PC-3 (cell line): ENCODE data around the gene KRTAP10-5. TPM values are rescaled to one million over a fixed set of nuclear protein-coding genes. Genes with fewer than 3 reads are reported as not detected.

Experiments used
- ATAC-seq: fragments of 200-7000 bp; cut with Tn5 transposase; 2 replicates; pipeline ENCODE4 v1.9.1; 2020; ENCODE audit warnings: mild to moderate bottlenecking, moderate library complexity
- BruUV-seq: library from RNA; stranded (reverse); fragments of 400-500 nt; replicated peaks from 2 replicates; lab custom pipeline; 2021; lab: Mats Ljungman, UMichigan
- CTCF ChIA-PET: fragments of 300-600 bp; sonication (Branson Sonifier 250); formaldehyde crosslinking; loops from one replicate; lab custom pipeline; 2022; ENCODE audit warnings: antibody characterized with exemption; lab: Charles Lee
- POLR2A ChIA-PET: fragments of 300-600 bp; sonication (Branson Sonifier 250); formaldehyde crosslinking; loops from one replicate; lab custom pipeline; 2022; ENCODE audit warnings: antibody characterized with exemption; ENCODE audit not compliant: unreplicated experiment; lab: Charles Lee
- DNase-seq: peaks from one replicate; pipeline ENCODE4 v3.0.0-alpha.2; 2015
- H2AFZ ChIP-seq: fragments of 300-600 bp; sonication (generic); 2 replicates; pipeline ENCODE4 v1.6.0; 2016; ENCODE audit warnings: antibody characterized with exemption, low read length
- H3F3A ChIP-seq: fragments of 300-600 bp; sonication (generic); one replicate; pipeline ENCODE4 v1.6.0; 2017; ENCODE audit warnings: antibody characterized with exemption, low read length, control low read depth, mild to moderate bottlenecking; ENCODE audit not compliant: unreplicated experiment
- H3K27ac ChIP-seq: fragments of 300-600 bp; sonication (generic); 2 replicates; pipeline ENCODE4 v1.5.1; 2016; ENCODE audit warnings: mild to moderate bottlenecking, low read length
- H3K27me3 ChIP-seq: fragments of 300-600 bp; sonication (generic); 2 replicates; pipeline ENCODE4 v1.6.1; 2016; ENCODE audit warnings: low read length, mixed read lengths
- H3K36me3 ChIP-seq: fragments of 300-600 bp; sonication (generic); 2 replicates; pipeline ENCODE4 v1.6.1; 2016; ENCODE audit warnings: low read depth, mixed run types, low read length, mixed read lengths
- H3K4me1 ChIP-seq: fragments of 300-600 bp; sonication (generic); 2 replicates; pipeline ENCODE4 v1.5.1; 2016; ENCODE audit warnings: low read length; ENCODE audit not compliant: insufficient read depth
- H3K4me2 ChIP-seq: fragments of 300-600 bp; sonication (generic); 2 replicates; pipeline ENCODE4 v1.6.0; 2016; ENCODE audit warnings: low read length
- H3K4me3 ChIP-seq: fragments of 300-600 bp; sonication (generic); 2 replicates; pipeline ENCODE4 v1.5.1; 2016; ENCODE audit warnings: mild to moderate bottlenecking, low read length, mixed read lengths
- H3K79me2 ChIP-seq: fragments of 300-600 bp; sonication (generic); 2 replicates; pipeline ENCODE4 v1.6.1; 2017; ENCODE audit warnings: low read length, mixed read lengths
- H3K9ac ChIP-seq: fragments of 300-600 bp; sonication (generic); 2 replicates; pipeline ENCODE4 v1.6.0; 2016; ENCODE audit warnings: mild to moderate bottlenecking, low read length
- H3K9me2 ChIP-seq: fragments of 300-600 bp; sonication (generic); replicated peaks from 2 replicates; pipeline ENCODE4 v1.6.1; 2016; ENCODE audit warnings: mixed run types, low read length, mixed read lengths
- H3K9me3 ChIP-seq: fragments of 300-600 bp; sonication (generic); 2 replicates; pipeline ENCODE4 v1.6.1; 2016; ENCODE audit warnings: low read length, mixed read lengths
- H4K20me1 ChIP-seq: fragments of 300-600 bp; sonication (generic); 2 replicates; pipeline ENCODE4 v1.6.1; 2016; ENCODE audit warnings: low read length, mixed read lengths
- CTCF ChIP-seq: fragments of 300-600 bp; sonication (generic); conservative IDR thresholded peaks from 2 replicates; pipeline ENCODE4 v1.5.1; 2017; ENCODE audit warnings: antibody characterized with exemption, low read depth, mild to moderate bottlenecking, low read length
- EZH2 ChIP-seq: fragments of 300-600 bp; sonication (generic); IDR thresholded peaks from one replicate; pipeline ENCODE4 v1.6.1; 2017; ENCODE audit warnings: antibody characterized with exemption, mild to moderate bottlenecking, low read length; ENCODE audit not compliant: unreplicated experiment
- EZH2phosphoT487 ChIP-seq: fragments of 300-600 bp; sonication (generic); IDR thresholded peaks from 2 replicates; pipeline ENCODE4 v1.6.1; 2018; ENCODE audit warnings: mild to moderate bottlenecking, antibody characterized with exemption, low read length, borderline replicate concordance
- intact Hi-C: fragments of 100-400 bp; cut with micrococcal nuclease; formaldehyde crosslinking; loops from 2 replicates; pipeline ENCODE4 v1.9.0; 2023
- total RNA-seq: library from RNA; depleted of rRNA; stranded (reverse); fragments of >200 nt; gene quantifications from 2 replicates; pipeline ENCODE4 v1.2.3, GENCODE V29; 2014

The KRTAP10-5 gene
- total RNA-seq, 1 experiment from 2014 or later = not detected

- no peak for TF ChIP-seq CTCF
- no peak for TF ChIP-seq EZH2phosphoT487
- TF ChIP-seq EZH2 = no peak
- BruUV-seq = no TSS peak
- DNase-seq (no peak), ATAC-seq (no peak)
- Histone ChIP-seq H4K20me1 (no peaks in the 10 kb centered on the region), H3K27ac (no peak overlapping the region), H3F3A (no peaks in the 10 kb centered on the region), H3K4me3 (no peak overlapping the region), H3K9me3 (peaks cover 5% of the 10 kb centered on the region; the same call in 1 of the 2 replicates), H3K27me3 (no peaks in the 10 kb centered on the region), H3K4me1 (peaks cover 2% of the 10 kb centered on the region), H3K9me2 (no peaks in the 10 kb centered on the region), H3K36me3 (no peaks in the 10 kb centered on the region), H3K9ac (no peak overlapping the region), H3K79me2 (no peaks in the 10 kb centered on the region), H3K4me2 (no peak overlapping the region), H2AFZ (no peak overlapping the region)
- intact Hi-C loops = no loop called here
- CTCF ChIA-PET = no interaction called here
- POLR2A ChIA-PET = no interaction called here
Measured at GRCh38 chr21:44568261-44568660, 12.1 kb downstream of the KRTAP10-5 start.

GRCh38 chr21:44567481-44568171 is 12.8 kb downstream of the KRTAP10-5 start:
- no peak overlapping the region for H3K4me2 ChIP-seq
- BruUV-seq = no TSS peak
- H3K9me2 ChIP-seq = no peaks in the 10 kb centered on the region
- no peak overlapping the region for H3K27ac ChIP-seq
- H3F3A ChIP-seq = no peaks in the 10 kb centered on the region
- H3K4me1 ChIP-seq = no peaks in the 10 kb centered on the region
- TF ChIP-seq CTCF (no peak), EZH2phosphoT487 (no peak), EZH2 (no peak)
- H3K4me3 ChIP-seq = no peak overlapping the region
- no peaks in the 10 kb centered on the region for H4K20me1 ChIP-seq
- H3K9me3 ChIP-seq = peaks cover 5% of the 10 kb centered on the region; the same call in 1 of the 2 replicates
- POLR2A ChIA-PET = no interaction called here
- ATAC-seq (no peak), DNase-seq (no peak)
- H3K36me3 ChIP-seq = no peaks in the 10 kb centered on the region
- intact Hi-C loops = no loop called here
- H3K79me2 ChIP-seq = no peaks in the 10 kb centered on the region
- H3K27me3 ChIP-seq = no peaks in the 10 kb centered on the region
- no peak overlapping the region for H2AFZ ChIP-seq
- CTCF ChIA-PET = no interaction called here
- no peak overlapping the region for H3K9ac ChIP-seq

DNA sequence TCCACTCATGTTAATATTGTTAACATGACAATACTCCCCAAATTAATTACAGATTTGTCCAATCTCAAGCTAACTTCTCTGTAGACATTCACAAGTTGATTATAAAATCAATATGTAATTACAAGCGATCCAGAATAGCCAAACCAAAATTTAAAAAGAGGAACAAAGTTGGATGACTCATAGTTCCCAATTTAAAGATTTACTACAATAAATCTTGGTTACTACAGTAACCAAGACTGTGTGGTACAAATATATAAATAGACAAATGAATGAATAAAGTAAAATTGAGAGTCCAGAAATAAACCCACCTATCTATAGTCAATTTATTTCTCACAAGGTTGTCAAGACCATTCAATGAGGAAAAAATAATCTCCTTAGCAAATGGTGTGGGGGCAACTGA is 14.0 kb downstream of the KRTAP10-5 start:
- CTCF ChIA-PET = no interaction called here

More for the DNA sequence above, 14.0 kb downstream of the KRTAP10-5 start:
- H3K9me2 ChIP-seq = no peaks in the 10 kb centered on the region
- BruUV-seq = no TSS peak
- no peaks in the 10 kb centered on the region for H4K20me1 ChIP-seq
- H3K27me3 ChIP-seq = no peaks in the 10 kb centered on the region
- no peaks in the 10 kb centered on the region for H3K4me1 ChIP-seq
- H3K79me2 ChIP-seq = no peaks in the 10 kb centered on the region
- no peak overlapping the region for H3K9ac ChIP-seq
- POLR2A ChIA-PET = no interaction called here
- no peak for TF ChIP-seq CTCF
- TF ChIP-seq EZH2 = no peak
- no peak for TF ChIP-seq EZH2phosphoT487
- H3K9me3 ChIP-seq = peaks cover 5% of the 10 kb centered on the region; the same call in 1 of the 2 replicates
- ATAC-seq = no peak
- intact Hi-C loops = no loop called here
- no peaks in the 10 kb centered on the region for H3F3A ChIP-seq
- H3K4me3 ChIP-seq = no peak overlapping the region
- H3K36me3 ChIP-seq = no peaks in the 10 kb centered on the region
- DNase-seq = no peak
- H2AFZ ChIP-seq = no peak overlapping the region
- H3K27ac ChIP-seq = no peak overlapping the region
- no peak overlapping the region for H3K4me2 ChIP-seq
